Adrenal gland (tissue), 12 donors: ENCODE data around the gene MTNR1A. TPM values are rescaled to one million over a fixed set of nuclear protein-coding genes. Genes with fewer than 3 reads are reported as not detected.

Experiments
- DNase-seq, 7 donors: peaks; one replicate each; pipeline ENCODE4 v3.0.0-alpha.2; 2019 to 2020
- H3K27ac ChIP-seq, 5 donors: fragments of 200-600 bp; sonication (generic) in 4 of 5; 1 replicate in 3 of 5; 2 replicates in 2 of 5; pipeline versions ENCODE4 v1.5.1 to v1.8.0; 2016 to 2020; ENCODE audit warnings: mild to moderate bottlenecking in 1 of 5
- H3K27me3 ChIP-seq: fragments of 200-600 bp; 2 replicates; pipeline ENCODE4 v1.8.0; 2021
- H3K36me3 ChIP-seq, 2 donors: fragments of 200-600 bp; replicated peaks in 1 of 2; 1 replicate in 1 of 2; 2 replicates in 1 of 2; pipeline versions ENCODE4 v1.5.1 to v1.8.0; 2018 to 2022
- H3K4me1 ChIP-seq, 2 donors: fragments of 200-600 bp; replicated peaks in 1 of 2; 1 replicate in 1 of 2; 2 replicates in 1 of 2; pipeline versions ENCODE4 v1.5.1 to v1.8.0; 2018 to 2021
- H3K4me3 ChIP-seq, 4 donors: fragments of 200-600 bp; sonication (generic) in 3 of 4; one replicate each; pipeline ENCODE4 v1.5.1; 2016 to 2018
- H3K9me3 ChIP-seq, 3 donors: fragments of 200-600 bp; sonication (generic) in 1 of 3; replicated peaks in 1 of 3; 1 replicate in 2 of 3; 2 replicates in 1 of 3; pipeline versions ENCODE4 v1.5.1 to v1.8.0; 2016 to 2021
- POLR2A ChIP-seq, 2 donors: fragments of 450-650 bp; IDR thresholded peaks; one replicate each; pipeline ENCODE4 v1.6.1; 2017; ENCODE audit warnings: antibody characterized with exemption in 2 of 2, mild to moderate bottlenecking in 2 of 2, moderate library complexity in 1 of 2
- WGBS, 4 donors: extraction: QIAGEN DNeasy Blood & Tissue Kit in 2 of 4; methylation state at CpG; one replicate each; pipeline versions ENCODE4 v1.1.5 to v1.1.7; 2013 to 2017; 5-methylcytosine and 5-hydroxymethylcytosine counted together
- intact Hi-C, 2 donors: fragments of 100-400 bp; cut with DNase I; formaldehyde crosslinking; loops; one replicate each; pipeline versions ENCODE4 v1.14.1 to v1.15.0; 2022 to 2023
- polyA plus RNA-seq, 3 donors: library from polyadenylated mRNA; stranded (reverse); fragments of 200-250 nt in 2 of 3; fragments of 350-450 nt in 1 of 3; fragmentation: Illumina TruSeq in 1 of 3; extraction: RNeasy Lipid Tissue Mini Kit (QIAGEN cat#74804) in 1 of 3; gene quantifications; one replicate each; pipeline ENCODE4 v1.2.3, GENCODE V29; 2013 to 2014
- total RNA-seq, 9 donors: library from RNA; depleted of rRNA in 4 of 9; stranded (reverse); fragments of >200 nt in 4 of 9; fragments of 120-200 nt in 1 of 9; fragmentation: NEBNext Ultra II Directional in 1 of 9; extraction: Animal tissue kit (Norgen Biotek cat#: 25700) in 1 of 9; gene quantifications; one replicate each; pipeline versions ENCODE4 v1.1.0 to v1.2.4, GENCODE V29; 2013 to 2023
- TF ChIP-seq, protein P1 (sequence below), 6 experiments: fragments of 450-650 bp in 4 of 6; fragments of 200-600 bp in 2 of 6; sonication (generic) in 1 of 6; IDR thresholded peaks; 1 replicate in 5 of 6; 2 replicates in 1 of 6; pipeline versions ENCODE4 v1.5.1 to v1.8.0; 2016 to 2021; ENCODE audit warnings: antibody characterized with exemption in 6 of 6, mild to moderate bottlenecking in 2 of 6, moderate library complexity in 1 of 6
- donor health status: healthy with polysubstance abuse.
- donor health status: Bipolar disorder and iron deficiency.
- donor health status: DM: yes; HTN: yes; CAD: no.
- donor health status: DM: no; HTN: no; CAD: no.
- donor health status: DM: no; HTN: no; CAD: no.
- donor health status: DM: yes; HTN: yes; CAD: no.

MTNR1A gene
- total and polyA plus RNA-seq, 12 donors, result not detected

DNA sequence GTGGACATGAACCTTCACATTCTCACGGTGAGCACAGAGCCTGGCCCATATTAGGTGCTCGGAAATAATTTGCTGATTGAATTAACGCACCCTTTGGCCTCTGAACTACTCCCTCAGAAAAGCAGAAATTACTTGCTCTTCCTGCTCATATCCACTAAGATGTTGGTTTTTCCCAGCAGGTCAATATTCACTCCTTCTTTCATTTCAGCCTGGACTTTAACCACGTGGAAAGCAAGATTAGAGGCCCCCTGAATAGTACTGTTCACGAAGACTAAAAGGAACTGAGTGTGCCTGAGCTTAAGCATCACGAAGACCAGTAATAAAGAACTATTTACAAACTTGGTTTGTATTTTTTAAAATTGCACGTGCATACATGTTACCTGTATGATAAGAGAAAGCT is 9.9 kb downstream of the MTNR1A start:
- no peak for DNase-seq
- no peaks in the 10 kb centered on the region for H3K4me1 ChIP-seq
- H3K36me3 ChIP-seq, result no peaks in the 10 kb centered on the region
- intact Hi-C loops, result no loop called here
- no peak for TF ChIP-seq POLR2A (IDR thresholded peaks at IDR 0.05)
- TF ChIP-seq, protein P1, sequence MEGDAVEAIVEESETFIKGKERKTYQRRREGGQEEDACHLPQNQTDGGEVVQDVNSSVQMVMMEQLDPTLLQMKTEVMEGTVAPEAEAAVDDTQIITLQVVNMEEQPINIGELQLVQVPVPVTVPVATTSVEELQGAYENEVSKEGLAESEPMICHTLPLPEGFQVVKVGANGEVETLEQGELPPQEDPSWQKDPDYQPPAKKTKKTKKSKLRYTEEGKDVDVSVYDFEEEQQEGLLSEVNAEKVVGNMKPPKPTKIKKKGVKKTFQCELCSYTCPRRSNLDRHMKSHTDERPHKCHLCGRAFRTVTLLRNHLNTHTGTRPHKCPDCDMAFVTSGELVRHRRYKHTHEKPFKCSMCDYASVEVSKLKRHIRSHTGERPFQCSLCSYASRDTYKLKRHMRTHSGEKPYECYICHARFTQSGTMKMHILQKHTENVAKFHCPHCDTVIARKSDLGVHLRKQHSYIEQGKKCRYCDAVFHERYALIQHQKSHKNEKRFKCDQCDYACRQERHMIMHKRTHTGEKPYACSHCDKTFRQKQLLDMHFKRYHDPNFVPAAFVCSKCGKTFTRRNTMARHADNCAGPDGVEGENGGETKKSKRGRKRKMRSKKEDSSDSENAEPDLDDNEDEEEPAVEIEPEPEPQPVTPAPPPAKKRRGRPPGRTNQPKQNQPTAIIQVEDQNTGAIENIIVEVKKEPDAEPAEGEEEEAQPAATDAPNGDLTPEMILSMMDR (IDR thresholded peaks at IDR 0.05), result no peak
- 64 to 68% (median 65%) methylated on average over 7 of the region's 7 CpGs for WGBS, 4 donors
- no peaks in the 10 kb centered on the region for H3K9me3 ChIP-seq
- H3K27ac ChIP-seq, result no peak overlapping the region
- H3K4me3 ChIP-seq, result no peak overlapping the region
- no peaks in the 10 kb centered on the region for H3K27me3 ChIP-seq

DNA sequence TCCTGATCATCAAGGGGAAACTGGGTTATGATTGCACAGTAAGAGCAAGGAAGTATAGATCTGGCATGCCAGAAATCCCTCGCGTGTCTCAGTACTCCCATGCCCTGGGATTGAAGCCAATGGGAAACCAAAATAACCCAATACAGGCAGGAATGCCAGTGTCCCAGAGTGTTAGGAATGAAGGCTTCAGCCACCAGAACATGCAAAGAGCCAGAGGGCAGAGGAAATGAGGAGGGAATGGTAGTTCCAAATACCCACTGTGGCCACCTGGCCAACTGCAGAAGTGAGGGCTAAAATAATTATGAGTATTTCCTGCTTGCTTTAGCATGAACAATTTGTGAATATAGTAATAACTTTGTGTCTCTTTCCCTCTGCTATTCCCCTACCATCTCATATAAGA is 12.2 kb downstream of the MTNR1A start:
- H3K4me1 ChIP-seq, result no peaks in the 10 kb centered on the region
- no peaks in the 10 kb centered on the region for H3K9me3 ChIP-seq
- WGBS, 4 donors, result 88 to 94% (median 92%) methylated on average over 2 of the region's 2 CpGs
- H3K4me3 ChIP-seq, result no peak overlapping the region
- no peaks in the 10 kb centered on the region for H3K27me3 ChIP-seq
- TF ChIP-seq, protein P1 (IDR thresholded peaks at IDR 0.05), result no peak
- TF ChIP-seq POLR2A (IDR thresholded peaks at IDR 0.05), result no peak
- DNase-seq, result no peak
- no peak overlapping the region for H3K27ac ChIP-seq
- intact Hi-C loops, result no loop called here
- no peaks in the 10 kb centered on the region for H3K36me3 ChIP-seq

DNA sequence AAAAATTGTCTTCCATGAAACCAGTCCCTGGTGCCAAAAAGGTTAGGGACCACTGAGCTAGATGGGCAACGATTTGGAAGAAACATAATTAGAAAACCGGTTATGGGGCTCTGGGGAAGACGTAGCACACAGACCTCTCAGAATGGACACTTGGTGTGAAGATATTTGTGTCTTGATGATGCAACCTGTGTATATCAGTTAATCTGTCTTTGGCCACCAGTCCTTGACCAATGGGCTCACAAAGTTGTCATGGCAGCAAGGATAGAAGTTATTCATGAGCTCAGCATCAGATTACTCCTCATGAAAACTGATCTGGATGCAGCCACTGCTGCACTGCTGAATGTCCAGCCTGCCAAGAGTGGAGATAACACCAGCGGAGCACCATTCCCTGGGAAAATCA is 13.6 kb downstream of the MTNR1A start:
- Histone ChIP-seq H3K9me3 (no peaks in the 10 kb centered on the region), H3K27ac (no peak overlapping the region), H3K4me3 (no peak overlapping the region), H3K36me3 (no peaks in the 10 kb centered on the region), H3K27me3 (no peaks in the 10 kb centered on the region), H3K4me1 (no peaks in the 10 kb centered on the region)
- WGBS, 4 donors, result 51 to 89% (median 79%) methylated on average over 4 of the region's 4 CpGs
- no peak for DNase-seq
- intact Hi-C loops, result no loop called here
- TF ChIP-seq, protein P1 (IDR thresholded peaks at IDR 0.05), result no peak
- no peak for TF ChIP-seq POLR2A (IDR thresholded peaks at IDR 0.05)

DNA sequence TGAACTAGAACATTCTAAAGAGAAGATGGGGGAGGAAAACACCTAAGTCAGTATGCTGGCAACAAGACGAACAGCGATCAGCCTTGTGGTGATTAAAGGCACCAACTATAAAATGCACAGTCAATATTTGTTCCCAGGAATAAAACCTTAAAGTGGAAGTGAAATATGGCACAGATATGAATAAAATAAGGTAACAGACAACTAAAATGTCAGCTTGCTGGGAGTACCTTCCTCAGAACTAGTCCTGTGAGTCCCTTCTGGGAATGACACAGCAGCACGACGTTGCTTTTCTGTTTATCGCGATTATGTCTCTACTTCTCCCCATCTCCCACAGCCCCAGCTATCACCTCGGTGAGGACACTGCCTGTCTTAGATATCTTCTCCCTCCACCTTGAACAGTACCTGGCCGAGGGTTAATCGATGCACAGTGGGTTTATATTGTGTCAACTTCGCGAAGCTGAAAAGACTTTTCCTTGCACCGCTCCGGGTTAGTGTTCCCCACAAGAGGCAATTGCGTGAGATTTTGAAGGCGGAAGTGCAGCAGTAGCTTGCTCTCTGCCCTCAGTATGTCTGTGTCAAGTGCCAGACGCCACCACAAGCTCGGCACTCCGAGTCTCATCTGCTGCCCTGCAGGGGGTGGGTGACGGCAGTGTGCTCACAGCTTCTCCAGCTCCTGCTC is 17.4 kb downstream of the MTNR1A start:
- no peak for DNase-seq
- intact Hi-C loops, result no loop called here
- 73 to 82% (median 76%) methylated on average over 19 of the region's 19 CpGs for WGBS, 4 donors

More for the DNA sequence above, 17.4 kb downstream of the MTNR1A start:
- Histone ChIP-seq H3K9me3 (no peaks in the 10 kb centered on the region), H3K27ac (no peak overlapping the region), H3K36me3 (no peaks in the 10 kb centered on the region), H3K4me1 (no peaks in the 10 kb centered on the region), H3K27me3 (no peaks in the 10 kb centered on the region), H3K4me3 (no peak overlapping the region)
- TF ChIP-seq, protein P1 (IDR thresholded peaks at IDR 0.05), result no peak
- no peak for TF ChIP-seq POLR2A (IDR thresholded peaks at IDR 0.05)
